Gastrocnemius medialis (tissue), 4 donors: ENCODE measurements around the gene PRDM16. TPM values are rescaled to one million over a fixed set of nuclear protein-coding genes. Genes with fewer than 3 reads are reported as not detected.

Experiments used
- ATAC-seq, 2 donors: fragments of 150-250 bp; one replicate each; pipeline ENCODE4 v1.9.1; 2016
- DNase-seq, 2 donors: peaks; one replicate each; pipeline ENCODE4 v3.0.0-alpha.2; 2019
- H3K27ac ChIP-seq, 4 donors: fragments of 200-600 bp; sonication (generic); 1 replicate in 1 of 4; 2 replicates in 3 of 4; pipeline ENCODE4 v1.5.1; 2016 to 2018; ENCODE audit warnings: mild to moderate bottlenecking in 2 of 4, moderate library complexity in 1 of 4
- H3K27me3 ChIP-seq, 3 donors: fragments of 200-600 bp; sonication (generic) in 2 of 3; 1 replicate in 1 of 3; 2 replicates in 2 of 3; pipeline versions ENCODE4 v1.5.1 to v1.6.0; 2016 to 2019; ENCODE audit warnings: mild to moderate bottlenecking in 1 of 3, moderate library complexity in 1 of 3
- H3K36me3 ChIP-seq, 2 donors: fragments of 200-600 bp; sonication (generic) in 1 of 2; one replicate each; pipeline ENCODE4 v1.5.1; 2017 to 2018
- H3K4me1 ChIP-seq, 2 donors: fragments of 200-600 bp; sonication (generic) in 1 of 2; one replicate each; pipeline ENCODE4 v1.5.1; 2016 to 2017; ENCODE audit warnings: mild to moderate bottlenecking in 2 of 2
- H3K4me3 ChIP-seq, 4 donors: fragments of 200-600 bp; sonication (generic) in 3 of 4; 1 replicate in 1 of 4; 2 replicates in 3 of 4; pipeline ENCODE4 v1.5.1; 2016 to 2019; ENCODE audit warnings: mild to moderate bottlenecking in 2 of 4
- H3K9me3 ChIP-seq, 3 donors: fragments of 200-600 bp; sonication (generic) in 2 of 3; 1 replicate in 1 of 3; 2 replicates in 2 of 3; pipeline ENCODE4 v1.5.1; 2016 to 2019
- CTCF ChIP-seq, 5 experiments: fragments of 450-650 bp in 3 of 5; fragments of 200-600 bp in 2 of 5; sonication (generic) in 2 of 5; IDR thresholded peaks in 4 of 5; conservative IDR thresholded peaks in 1 of 5; 1 replicate in 4 of 5; 2 replicates in 1 of 5; pipeline ENCODE4 v1.5.1; 2016 to 2019; ENCODE audit warnings: antibody characterized with exemption in 5 of 5, mild to moderate bottlenecking in 3 of 5, moderate library complexity in 3 of 5
- POLR2A ChIP-seq, 2 donors: fragments of 450-650 bp; IDR thresholded peaks; one replicate each; pipeline ENCODE4 v1.6.1; 2017; ENCODE audit warnings: antibody characterized with exemption in 2 of 2, mild to moderate bottlenecking in 2 of 2, moderate library complexity in 2 of 2
- in situ Hi-C, 4 donors: fragments of 200-750 bp; cut with MboI; loops; one replicate each; pipeline versions ENCODE4 v1.15.0 to v1.8.0; 2017; ENCODE audit warnings: low sequenced_read_pairs in 4 of 4
- intact Hi-C: fragments of 100-400 bp; cut with DNase I; formaldehyde crosslinking; loops from one replicate; pipeline ENCODE4 v1.15.1; 2023; ENCODE audit warnings: low total_unique reads
- total RNA-seq, 4 donors: library from RNA; depleted of rRNA; stranded (reverse); fragments of >200 nt; gene quantifications; one replicate each; pipeline versions ENCODE4 v1.1.0 to v1.2.3, GENCODE V29; 2016

PRDM16 gene
- total RNA-seq, 4 donors from 2014 or later, result 0.03 to 0.19 (median 0.17) TPM

DNA sequence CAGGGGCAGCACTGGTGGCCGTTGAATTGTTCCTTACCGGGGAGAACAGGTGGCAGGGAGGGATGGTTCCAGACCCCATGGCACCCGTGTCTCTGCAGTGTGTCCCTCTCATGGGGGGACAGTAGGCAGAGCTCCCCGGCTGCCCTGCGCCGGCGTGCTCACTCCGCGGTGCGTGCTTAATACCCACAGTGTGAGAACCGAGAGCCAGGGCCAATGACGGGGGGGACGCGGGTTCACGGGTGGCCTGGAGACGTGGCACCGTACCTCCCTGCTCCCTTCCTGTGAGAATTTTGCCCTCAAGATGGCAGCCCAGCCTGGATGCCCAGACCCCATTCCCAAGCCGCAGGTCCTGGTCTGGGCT, 47.1 kb downstream of the PRDM16 start:
- Histone ChIP-seq H3K4me3 (no peak overlapping the region), H3K27ac (no peak overlapping the region), H3K36me3 (no peaks in the 10 kb centered on the region), H3K27me3 (no peaks in the 10 kb centered on the region), H3K9me3 (no peaks in the 10 kb centered on the region), H3K4me1 (no peaks in the 10 kb centered on the region)
- intact Hi-C loops (no loop called here), in situ Hi-C loops (no loop called here)
- ATAC-seq, result no peak
- no peak for DNase-seq
- TF ChIP-seq POLR2A (IDR thresholded peaks at IDR 0.05) (no peak), CTCF (IDR thresholded peaks at IDR 0.05 in 4 of 5, conservative IDR thresholded peaks at IDR 0.05 in 1 of 5) (no peak)

- Histone ChIP-seq H3K27me3 (no peaks in the 10 kb centered on the region), H3K4me1 (no peaks in the 10 kb centered on the region), H3K4me3 (no peak overlapping the region), H3K9me3 (no peaks in the 10 kb centered on the region), H3K36me3 (no peaks in the 10 kb centered on the region), H3K27ac (no peak overlapping the region)
- in situ Hi-C loops, result no loop called here
- ATAC-seq (no peak), DNase-seq (no peak)
- TF ChIP-seq CTCF (IDR thresholded peaks at IDR 0.05 in 4 of 5, conservative IDR thresholded peaks at IDR 0.05 in 1 of 5) (no peak), POLR2A (IDR thresholded peaks at IDR 0.05) (no peak)
- intact Hi-C loops, result no loop called here
These were observed 47.6 kb downstream of the PRDM16 start for GRCh38 chr1:3116560-3116959.

DNA sequence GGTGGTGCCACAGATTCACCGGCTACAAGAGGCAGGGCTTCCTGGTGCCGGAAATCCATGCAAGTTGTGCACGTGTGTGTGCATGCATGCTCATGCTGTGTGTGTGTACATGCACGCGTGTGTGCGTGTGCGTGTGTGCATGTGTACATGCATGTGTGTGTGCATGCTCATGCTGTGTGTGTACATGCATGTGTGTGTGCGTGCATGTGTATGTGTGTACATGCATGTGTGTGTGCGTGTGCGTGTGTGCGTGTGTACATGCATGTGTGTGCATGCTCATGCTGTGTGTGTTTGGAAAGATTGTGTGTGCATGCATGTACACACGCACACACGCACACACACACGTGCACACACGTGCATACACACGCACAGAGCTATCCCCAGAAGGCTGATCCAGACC, 48.9 kb downstream of the PRDM16 start:
- no peak for TF ChIP-seq POLR2A (IDR thresholded peaks at IDR 0.05)
- TF ChIP-seq CTCF (IDR thresholded peaks at IDR 0.05 in 4 of 5, conservative IDR thresholded peaks at IDR 0.05 in 1 of 5), result no peak
- Histone ChIP-seq H3K4me1 (no peaks in the 10 kb centered on the region), H3K9me3 (no peaks in the 10 kb centered on the region), H3K27me3 (no peaks in the 10 kb centered on the region), H3K27ac (no peak overlapping the region), H3K36me3 (no peaks in the 10 kb centered on the region), H3K4me3 (no peak overlapping the region)
- in situ Hi-C loops, result no loop called here
- ATAC-seq, result no peak
- DNase-seq, result no peak
- intact Hi-C loops, result no loop called here

- Histone ChIP-seq H3K27me3 (no peaks in the 10 kb centered on the region), H3K4me1 (no peaks in the 10 kb centered on the region), H3K9me3 (no peaks in the 10 kb centered on the region), H3K4me3 (no peak overlapping the region), H3K27ac (no peak overlapping the region), H3K36me3 (no peaks in the 10 kb centered on the region)
- no peak for DNase-seq
- intact Hi-C loops, result no loop called here
- in situ Hi-C loops, result no loop called here
- ATAC-seq, result no peak
- TF ChIP-seq CTCF (IDR thresholded peaks at IDR 0.05 in 4 of 5, conservative IDR thresholded peaks at IDR 0.05 in 1 of 5) (no peak), POLR2A (IDR thresholded peaks at IDR 0.05) (no peak)
These were observed 50.1 kb downstream of the PRDM16 start for GRCh38 chr1:3119061-3119460.

GRCh38 chr1:3119725-3120124, 50.7 kb downstream of the PRDM16 start:
- no peak for ATAC-seq
- no peak overlapping the region for H3K27ac ChIP-seq
- intact Hi-C loops (no loop called here), in situ Hi-C loops (no loop called here)
- DNase-seq, result no peak
- H3K27me3 ChIP-seq, result no peaks in the 10 kb centered on the region
- H3K9me3 ChIP-seq, result no peaks in the 10 kb centered on the region
- H3K4me3 ChIP-seq, result no peak overlapping the region
- TF ChIP-seq CTCF (IDR thresholded peaks at IDR 0.05 in 4 of 5, conservative IDR thresholded peaks at IDR 0.05 in 1 of 5), result no peak
- TF ChIP-seq POLR2A (IDR thresholded peaks at IDR 0.05), result no peak
- H3K36me3 ChIP-seq, result no peaks in the 10 kb centered on the region
- no peaks in the 10 kb centered on the region for H3K4me1 ChIP-seq
